Measurements from ENCODE around the gene ZNF525. TPM values are rescaled to one million over a fixed set of nuclear protein-coding genes. Genes with fewer than 3 reads are reported as not detected.

ZNF525 gene
- total and polyA plus RNA-seq, 2 of the 13 experiments (the other 11 are each of a cell fraction or from before 2014, with no cell fraction given), result 3.4 to 8.7 TPM

DNA sequence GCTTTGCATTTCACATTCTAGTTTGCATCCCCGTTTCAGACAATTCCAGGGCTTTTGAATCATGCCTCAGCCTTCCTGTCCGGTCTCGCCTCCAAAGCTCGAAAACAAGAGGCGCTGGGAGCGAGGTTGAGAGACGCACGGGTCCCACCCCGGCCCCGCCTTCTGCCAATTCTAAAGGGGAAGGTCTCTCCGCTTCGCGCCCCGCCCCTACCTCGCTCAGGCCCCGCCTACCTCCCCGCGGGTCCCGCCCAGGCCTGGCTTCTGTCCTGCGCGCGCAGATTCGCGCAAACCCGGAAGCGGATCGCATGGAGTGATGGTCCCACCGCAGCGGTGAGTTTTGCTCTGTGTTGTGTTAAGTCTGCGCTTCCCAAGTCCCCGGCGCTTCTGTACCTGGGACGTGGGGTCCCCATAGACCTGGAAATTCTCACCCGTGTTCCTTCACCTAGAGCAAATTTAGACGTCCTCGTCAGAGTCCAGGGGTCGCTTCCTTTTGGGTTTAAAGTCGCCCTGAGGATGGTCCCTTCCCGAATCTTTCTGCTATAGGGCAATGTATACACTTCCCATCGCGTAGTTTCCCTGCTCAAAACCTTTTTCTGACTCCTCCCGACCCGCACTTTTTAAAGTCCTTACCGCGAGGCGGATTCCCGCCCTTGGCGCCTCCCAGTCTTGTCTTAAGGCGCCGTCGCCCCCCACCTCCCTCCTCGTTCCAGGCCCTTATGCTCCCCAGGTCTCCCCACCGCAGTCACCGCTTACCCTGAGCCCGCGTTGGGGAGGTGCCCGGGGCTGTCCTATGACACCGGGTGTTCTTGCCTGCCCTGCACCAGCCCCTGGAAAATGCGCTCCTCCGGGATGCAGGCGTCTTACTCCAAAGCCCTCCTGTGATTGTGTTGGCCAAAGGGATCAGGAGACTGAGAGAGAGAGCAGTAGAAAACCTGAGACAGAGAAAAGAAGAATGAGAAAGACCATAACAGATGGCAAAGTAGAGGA, 31.7 kb upstream of the ZNF525 start, which contains the start of gene ZNF845 (continued):
- TF ChIP-seq SRSF1 (optimal IDR thresholded peaks at IDR 0.05; ENCODE audit: low read depth, low read length) (peak; percentile 41), SP4 (CRISPR knock-in tag; IDR thresholded peaks at IDR 0.05) (peak; percentile 90), KDM2A (CRISPR knock-in tag; IDR thresholded peaks at IDR 0.05; ENCODE audit: borderline replicate concordance, low read depth) (0 out of 2 replicates have a peak, but pooled peaks have one; percentile 31), ZNF761 (CRISPR knock-in tag; conservative IDR thresholded peaks at IDR 0.05) (no peak), TAF1 (CRISPR knock-in tag; IDR thresholded peaks at IDR 0.05) (peak; percentile 59; the same call in 1 of the 2 replicates), CBX5 (CRISPR knock-in tag; IDR thresholded peaks at IDR 0.05; ENCODE audit: borderline replicate concordance) (0 out of 2 replicates have a peak, but pooled peaks have one; percentile 19), HNRNPLL (IDR thresholded peaks at IDR 0.05; ENCODE audit: low read depth, low read length, poor library complexity, severe bottlenecking) (peak; percentile 52), DR1 (CRISPR knock-in tag; IDR thresholded peaks at IDR 0.05) (0 out of 2 replicates have a peak, but pooled peaks have one; percentile 22), POLR2G (IDR thresholded peaks at IDR 0.05; ENCODE audit: low read depth, low read length) (peak; percentile 87), SAP130 (CRISPR knock-in tag; IDR thresholded peaks at IDR 0.05; ENCODE audit: low read depth) (peak; percentile 94), HDAC1 (CRISPR knock-in tag; IDR thresholded peaks at IDR 0.05) (peak; percentile 51), ZNF619 (CRISPR knock-in tag; IDR thresholded peaks at IDR 0.05) (0 out of 2 replicates have a peak, but pooled peaks have one; percentile 27), GATA4 (IDR thresholded peaks at IDR 0.05; ENCODE audit: borderline replicate concordance, low read depth) (peak; percentile 62; the same call in 1 of the 2 replicates), IRF2 (CRISPR knock-in tag; IDR thresholded peaks at IDR 0.05) (0 out of 2 replicates have a peak, but pooled peaks have one; percentile 65), FOXO1 (CRISPR knock-in tag; IDR thresholded peaks at IDR 0.05) (peak; percentile 19; the same call in 1 of the 2 replicates), ZNF441 (CRISPR knock-in tag; IDR thresholded peaks at IDR 0.05; ENCODE audit: borderline replicate concordance) (no peak; the same call in 1 of the 2 replicates), TGIF2 (CRISPR knock-in tag; IDR thresholded peaks at IDR 0.05) (0 out of 2 replicates have a peak, but pooled peaks have one; percentile 3), ZNF367 (CRISPR knock-in tag; IDR thresholded peaks at IDR 0.05; ENCODE audit: borderline replicate concordance) (no peak), PHF20 (CRISPR knock-in tag; IDR thresholded peaks at IDR 0.05) (peak; percentile 79), MAX (IDR thresholded peaks at IDR 0.05) (0 out of 2 replicates have a peak, but pooled peaks have one; percentile 41)
- TF ChIP-seq, protein P1, sequence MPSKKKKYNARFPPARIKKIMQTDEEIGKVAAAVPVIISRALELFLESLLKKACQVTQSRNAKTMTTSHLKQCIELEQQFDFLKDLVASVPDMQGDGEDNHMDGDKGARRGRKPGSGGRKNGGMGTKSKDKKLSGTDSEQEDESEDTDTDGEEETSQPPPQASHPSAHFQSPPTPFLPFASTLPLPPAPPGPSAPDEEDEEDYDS (CRISPR knock-in tag; IDR thresholded peaks at IDR 0.05), result 0 out of 2 replicates have a peak, but pooled peaks have one; percentile 37
- TF ChIP-seq, protein P2, sequence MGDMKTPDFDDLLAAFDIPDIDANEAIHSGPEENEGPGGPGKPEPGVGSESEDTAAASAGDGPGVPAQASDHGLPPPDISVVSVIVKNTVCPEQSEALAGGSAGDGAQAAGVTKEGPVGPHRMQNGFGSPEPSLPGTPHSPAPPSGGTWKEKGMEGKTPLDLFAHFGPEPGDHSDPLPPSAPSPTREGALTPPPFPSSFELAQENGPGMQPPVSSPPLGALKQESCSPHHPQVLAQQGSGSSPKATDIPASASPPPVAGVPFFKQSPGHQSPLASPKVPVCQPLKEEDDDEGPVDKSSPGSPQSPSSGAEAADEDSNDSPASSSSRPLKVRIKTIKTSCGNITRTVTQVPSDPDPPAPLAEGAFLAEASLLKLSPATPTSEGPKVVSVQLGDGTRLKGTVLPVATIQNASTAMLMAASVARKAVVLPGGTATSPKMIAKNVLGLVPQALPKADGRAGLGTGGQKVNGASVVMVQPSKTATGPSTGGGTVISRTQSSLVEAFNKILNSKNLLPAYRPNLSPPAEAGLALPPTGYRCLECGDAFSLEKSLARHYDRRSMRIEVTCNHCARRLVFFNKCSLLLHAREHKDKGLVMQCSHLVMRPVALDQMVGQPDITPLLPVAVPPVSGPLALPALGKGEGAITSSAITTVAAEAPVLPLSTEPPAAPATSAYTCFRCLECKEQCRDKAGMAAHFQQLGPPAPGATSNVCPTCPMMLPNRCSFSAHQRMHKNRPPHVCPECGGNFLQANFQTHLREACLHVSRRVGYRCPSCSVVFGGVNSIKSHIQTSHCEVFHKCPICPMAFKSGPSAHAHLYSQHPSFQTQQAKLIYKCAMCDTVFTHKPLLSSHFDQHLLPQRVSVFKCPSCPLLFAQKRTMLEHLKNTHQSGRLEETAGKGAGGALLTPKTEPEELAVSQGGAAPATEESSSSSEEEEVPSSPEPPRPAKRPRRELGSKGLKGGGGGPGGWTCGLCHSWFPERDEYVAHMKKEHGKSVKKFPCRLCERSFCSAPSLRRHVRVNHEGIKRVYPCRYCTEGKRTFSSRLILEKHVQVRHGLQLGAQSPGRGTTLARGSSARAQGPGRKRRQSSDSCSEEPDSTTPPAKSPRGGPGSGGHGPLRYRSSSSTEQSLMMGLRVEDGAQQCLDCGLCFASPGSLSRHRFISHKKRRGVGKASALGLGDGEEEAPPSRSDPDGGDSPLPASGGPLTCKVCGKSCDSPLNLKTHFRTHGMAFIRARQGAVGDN (CRISPR knock-in tag; IDR thresholded peaks at IDR 0.05), result peak; percentile 70
- TF ChIP-seq, protein P3, sequence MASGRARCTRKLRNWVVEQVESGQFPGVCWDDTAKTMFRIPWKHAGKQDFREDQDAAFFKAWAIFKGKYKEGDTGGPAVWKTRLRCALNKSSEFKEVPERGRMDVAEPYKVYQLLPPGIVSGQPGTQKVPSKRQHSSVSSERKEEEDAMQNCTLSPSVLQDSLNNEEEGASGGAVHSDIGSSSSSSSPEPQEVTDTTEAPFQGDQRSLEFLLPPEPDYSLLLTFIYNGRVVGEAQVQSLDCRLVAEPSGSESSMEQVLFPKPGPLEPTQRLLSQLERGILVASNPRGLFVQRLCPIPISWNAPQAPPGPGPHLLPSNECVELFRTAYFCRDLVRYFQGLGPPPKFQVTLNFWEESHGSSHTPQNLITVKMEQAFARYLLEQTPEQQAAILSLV (CRISPR knock-in tag; IDR thresholded peaks at IDR 0.05; ENCODE audit: borderline replicate concordance), result no peak

Measured in HepG2 (cell line).